Activated CD8-positive, alpha-beta memory T cell treated with anti-CD3 and anti-CD28 coated beads for 1 hour (primary cell): ENCODE data around the gene SLC27A3.
"Not testable (repeated sequence)": the region's sequence is repeated elsewhere in the genome, so short reads cannot be mapped to it uniquely, and the experiment has no call there.

Experiments used
- DNase-seq, 2 donors: peaks; one replicate each; pipeline ENCODE4 v3.0.0-alpha.2; 2020; ENCODE audit warnings: low read depth in 1 of 2; ENCODE audit errors: extremely low read depth in 1 of 2

SLC27A3 gene

DNA sequence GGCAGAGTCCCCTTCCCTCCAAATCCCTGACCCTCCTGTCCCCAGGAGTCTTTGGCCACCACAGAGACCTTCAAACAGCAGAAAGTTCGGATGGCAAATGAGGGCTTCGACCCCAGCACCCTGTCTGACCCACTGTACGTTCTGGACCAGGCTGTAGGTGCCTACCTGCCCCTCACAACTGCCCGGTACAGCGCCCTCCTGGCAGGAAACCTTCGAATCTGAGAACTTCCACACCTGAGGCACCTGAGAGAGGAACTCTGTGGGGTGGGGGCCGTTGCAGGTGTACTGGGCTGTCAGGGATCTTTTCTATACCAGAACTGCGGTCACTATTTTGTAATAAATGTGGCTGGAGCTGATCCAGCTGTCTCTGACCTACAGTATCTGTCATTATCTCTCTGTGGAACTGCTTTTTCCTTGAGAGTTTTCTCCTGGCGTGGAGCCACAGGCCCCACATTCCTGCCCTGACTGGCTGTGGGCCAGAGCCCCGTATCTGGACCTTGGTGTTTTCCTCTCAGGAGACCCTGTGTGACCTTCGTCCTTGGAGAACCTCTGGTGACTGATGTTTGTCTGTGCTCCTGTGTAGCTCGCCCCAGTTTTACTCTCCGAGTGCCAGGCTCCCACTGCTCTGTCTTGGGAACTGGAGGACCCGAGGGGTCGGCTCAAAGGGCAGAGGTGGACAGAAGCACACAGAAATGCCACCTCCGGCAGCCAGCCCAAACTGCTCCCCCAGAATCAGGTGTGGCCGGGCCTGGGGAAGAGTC, 4.8 kb downstream of the SLC27A3 start:
- DNase-seq, result no peak

DNA sequence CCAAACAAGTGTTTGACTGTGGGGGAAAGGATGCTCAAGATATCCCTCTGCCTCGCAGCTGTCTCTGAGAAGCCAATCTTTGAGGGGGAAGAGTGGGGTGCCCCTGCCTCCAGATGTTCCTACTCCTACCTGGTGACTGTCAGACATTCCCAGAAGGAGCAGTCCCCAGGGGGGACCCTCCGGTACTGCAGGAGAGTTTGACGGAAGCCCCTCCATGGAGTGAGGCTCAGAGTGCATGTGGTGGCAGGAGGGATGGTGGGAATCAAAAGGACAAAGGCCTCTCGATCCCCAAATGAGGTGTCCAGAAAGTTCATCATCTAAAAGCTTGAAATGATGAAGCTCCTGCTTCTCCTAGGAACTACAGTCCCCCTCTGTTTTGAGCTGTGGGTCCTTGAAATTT, 5.3 kb downstream of the SLC27A3 start:
- DNase-seq, result no peak

DNA sequence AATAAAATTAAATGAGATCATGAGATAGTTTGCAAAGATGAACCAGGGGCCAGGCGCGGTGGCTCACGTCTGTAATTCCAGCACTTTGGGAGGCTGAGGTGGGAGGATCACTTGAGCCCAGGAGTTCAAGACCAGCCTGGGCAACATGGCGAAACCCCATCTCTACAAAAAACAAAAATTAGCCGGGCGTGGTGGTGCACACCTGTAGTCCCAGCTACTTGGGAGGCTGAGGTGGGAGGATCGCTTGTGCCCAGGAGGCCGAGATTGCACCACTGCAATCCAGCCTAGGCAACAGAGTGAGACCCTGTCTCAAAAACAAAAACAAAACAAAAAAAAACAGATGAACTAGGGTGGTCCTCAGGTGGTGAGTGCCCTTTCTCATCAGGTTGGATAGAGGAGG, 7.4 kb downstream of the SLC27A3 start:
- not testable (repeated sequence) for DNase-seq

DNA sequence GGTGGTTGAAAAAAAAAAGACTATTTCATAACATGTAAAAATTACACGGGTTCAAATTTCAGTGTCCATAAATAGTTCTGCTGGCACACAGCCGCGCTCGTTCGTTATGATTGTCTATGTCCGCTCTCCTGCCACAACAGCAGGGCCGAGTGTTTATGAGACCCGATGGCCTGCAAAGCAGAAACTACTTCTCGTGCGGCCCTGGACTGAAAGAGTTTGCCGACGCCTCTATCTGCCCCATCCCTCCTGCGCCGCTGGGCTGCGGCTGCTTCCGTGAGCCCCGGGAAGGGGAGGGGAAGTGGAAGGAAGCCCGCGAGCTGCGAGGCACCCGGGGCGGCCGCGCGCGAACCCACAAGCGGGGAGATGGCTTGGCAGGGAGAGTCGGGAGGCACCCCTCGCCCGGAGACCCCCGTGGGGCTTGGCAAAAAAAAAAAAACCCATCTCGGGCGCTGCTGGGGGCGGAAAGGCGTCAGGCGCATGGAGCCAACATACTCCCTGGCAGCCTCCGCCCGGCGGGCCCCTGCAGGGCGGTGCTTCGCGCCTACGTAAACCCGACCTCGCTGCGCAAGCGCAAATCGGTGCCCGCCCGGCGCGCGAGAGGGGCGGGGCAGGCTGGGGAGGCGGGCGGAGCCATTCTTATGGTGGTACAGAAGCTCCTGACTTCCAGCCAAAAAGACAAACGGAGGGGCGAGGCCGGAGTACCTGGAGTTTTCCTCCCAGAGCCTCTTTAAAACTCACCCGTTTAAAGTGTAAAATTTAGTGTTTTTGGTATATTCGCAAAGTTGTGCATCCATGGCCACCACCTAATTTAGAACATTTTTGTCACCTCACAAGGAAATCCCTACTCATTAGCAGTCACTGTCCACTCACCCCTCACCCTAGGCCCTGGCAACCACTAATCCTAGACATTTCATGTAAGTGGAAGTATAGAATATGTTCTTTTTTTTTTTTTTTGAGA, 8.3 kb downstream of the SLC27A3 start:
- DNase-seq, result peak; percentile 60 to 87

DNA sequence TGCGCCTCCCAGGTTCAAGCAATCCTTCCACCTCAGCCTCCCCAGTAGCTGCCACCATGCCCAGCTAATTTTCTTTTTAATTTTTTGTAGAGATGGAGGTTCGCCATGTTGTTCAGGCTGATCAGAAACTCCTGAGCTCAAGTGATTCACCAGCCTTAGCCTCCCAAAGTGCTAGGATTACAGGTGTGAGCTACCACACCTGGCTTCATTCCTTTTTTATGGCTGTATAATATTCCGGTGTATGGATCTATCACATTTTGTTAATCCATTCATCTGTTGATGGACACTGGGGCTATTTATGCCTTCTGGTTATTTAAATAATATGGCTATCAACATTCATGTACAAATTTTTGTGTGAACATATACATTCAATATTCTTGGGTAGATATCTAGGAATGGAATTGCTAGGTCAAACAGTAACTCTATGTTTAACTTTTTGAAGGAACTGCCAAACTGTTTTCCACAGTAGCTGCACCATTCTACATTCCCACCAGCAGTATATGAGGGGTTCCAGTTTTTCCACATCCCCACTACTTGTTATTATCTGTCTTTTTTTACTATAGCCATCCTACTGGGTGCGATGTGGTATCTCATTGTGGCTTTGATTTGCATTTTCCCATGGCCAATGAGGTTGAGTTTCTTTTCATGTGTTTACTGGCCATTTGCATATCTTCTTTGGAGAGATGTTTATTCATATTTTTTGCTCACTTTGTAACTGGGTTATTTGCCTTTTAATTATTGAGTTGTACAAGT, 11.0 kb downstream of the SLC27A3 start:
- no peak for DNase-seq

DNA sequence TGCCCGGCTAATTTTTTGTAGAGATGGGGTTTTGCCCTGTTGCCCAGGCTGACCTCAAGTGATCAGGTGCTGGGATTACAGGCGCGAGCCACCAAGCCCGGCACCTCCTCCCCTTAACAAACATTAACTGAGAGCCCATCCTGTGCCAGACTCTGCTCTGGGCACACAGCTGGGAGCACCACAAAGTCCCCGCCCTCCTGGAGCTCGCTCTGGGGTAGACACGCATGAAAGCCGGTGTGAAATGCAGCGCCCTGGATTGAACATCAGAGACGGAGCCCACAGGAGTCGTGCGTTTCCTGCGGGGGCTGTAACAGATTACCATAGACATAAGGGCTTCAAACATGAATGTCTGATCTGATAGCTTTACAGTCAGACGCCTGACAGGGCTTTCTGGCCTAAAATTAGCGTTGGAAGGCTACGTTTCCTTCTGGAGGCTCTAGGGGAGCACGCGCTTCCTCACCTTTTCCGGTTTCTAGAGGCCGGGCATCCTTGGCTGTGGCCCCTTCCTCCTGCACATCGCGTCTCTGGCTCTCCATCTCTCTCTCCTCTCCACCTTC, 14.3 kb downstream of the SLC27A3 start:
- no peak for DNase-seq

DNA sequence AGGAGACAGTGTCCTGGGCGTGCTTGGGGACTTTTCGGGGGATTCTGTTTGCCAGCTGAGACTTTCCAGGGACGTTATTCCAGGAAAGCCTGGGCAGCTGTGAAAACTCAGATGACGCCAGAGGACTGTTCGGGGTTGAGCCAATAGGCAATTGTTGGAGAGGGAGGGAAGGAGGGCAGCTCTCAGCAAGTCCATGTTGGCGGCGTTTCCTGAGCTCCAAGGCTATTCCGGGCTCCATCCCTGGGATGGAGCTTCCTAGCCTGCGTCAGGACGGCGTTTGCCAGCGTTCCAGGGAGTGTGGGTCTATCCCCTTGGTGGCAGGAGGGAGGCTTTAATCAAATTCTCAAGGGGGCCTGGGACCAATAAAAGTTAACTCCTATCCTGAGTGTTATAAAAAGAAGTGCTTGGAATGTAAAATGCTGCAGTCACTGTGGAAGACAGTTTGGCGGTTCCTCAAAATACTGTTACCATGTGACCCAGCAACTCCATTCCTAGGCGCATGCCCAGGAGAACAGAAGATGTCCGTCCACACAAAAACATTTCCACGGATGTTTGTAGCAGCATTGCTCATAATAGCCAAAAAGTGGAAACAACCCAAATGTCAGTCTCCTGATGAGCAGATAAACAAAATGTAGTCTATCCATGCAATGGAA, 15.2 kb downstream of the SLC27A3 start:
- DNase-seq, result no peak

DNA sequence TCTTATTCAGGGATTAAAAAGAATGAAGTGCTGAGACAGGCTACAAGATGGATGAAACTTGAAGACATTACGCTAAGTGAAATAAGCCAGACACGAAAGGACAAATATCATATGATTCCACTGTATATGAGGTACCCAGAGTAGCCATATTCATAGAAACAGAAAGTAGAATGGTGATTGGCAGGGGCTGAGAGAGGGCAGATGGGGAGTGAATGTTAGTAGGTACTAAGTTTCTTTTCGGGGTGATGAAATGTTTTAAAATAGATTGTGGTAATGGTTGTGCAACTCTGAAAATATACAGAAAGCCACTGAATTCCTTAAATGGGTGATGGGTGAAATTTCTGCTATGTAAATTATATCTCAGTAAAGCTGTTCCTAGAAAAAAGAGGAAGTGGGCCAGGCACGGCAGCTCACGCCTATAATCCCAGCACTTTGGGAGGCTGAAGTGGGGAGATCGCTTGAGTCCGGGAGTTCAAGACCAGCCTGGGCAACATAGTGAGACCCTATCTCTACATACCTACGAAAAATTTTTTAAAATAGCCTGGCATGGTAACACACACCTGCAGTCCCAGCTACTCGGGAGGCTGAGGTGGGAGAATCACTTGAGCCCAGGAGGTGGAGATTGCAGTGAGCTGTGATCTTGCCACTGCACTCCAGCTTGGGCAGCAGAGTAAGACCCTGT, 15.9 kb downstream of the SLC27A3 start:
- DNase-seq, result no peak

DNA sequence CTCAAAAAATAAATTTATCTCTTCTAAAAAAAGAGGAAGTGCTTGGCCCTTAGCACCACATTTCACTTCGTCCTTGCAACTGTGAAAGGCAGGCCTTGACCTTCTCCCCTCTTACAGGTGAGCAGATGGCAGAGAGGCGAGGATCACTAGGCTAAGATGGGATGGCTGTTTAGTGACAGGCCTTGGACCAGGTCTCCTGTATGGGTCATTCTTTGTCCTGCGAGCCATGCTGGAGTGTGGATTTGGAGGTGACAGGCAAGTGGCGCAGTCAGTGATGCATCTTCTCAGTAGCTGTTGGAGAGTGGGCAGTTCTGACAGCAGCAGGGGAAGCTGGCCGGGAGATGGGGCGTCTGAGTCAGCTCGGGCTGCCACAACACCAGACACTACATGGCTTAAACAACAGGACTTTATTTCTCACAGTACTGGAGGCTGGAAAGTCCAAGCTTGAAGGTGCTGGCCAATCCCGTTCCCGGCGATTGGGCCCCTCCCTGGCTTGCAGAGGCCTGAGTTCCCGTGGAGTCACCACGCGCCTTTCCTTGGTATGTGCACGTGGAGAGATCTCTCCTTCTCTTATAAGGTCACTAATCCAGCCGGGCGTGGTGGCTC, 16.5 kb downstream of the SLC27A3 start:
- no peak for DNase-seq

DNA sequence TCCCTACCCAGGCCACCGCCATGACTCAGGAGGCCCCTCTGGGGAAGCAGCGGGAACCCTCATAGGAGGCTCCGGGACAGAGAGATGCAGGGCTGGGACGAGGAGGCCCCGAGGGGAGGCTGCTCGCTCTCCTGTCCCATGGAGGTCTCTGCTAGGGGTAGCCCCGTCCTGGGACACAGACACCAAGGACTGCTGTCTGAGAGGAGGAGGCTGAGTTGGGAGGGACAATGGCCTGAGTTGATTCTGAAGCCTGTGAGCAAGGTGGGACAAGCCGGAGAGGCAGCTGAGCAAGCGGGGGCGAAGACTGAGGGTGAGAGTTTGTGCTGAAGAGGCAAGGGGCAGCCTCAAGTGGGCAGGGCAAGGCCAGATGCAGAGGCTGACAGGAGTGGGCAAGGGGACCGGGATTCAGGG, 17.4 kb downstream of the SLC27A3 start:
- DNase-seq, result no peak

DNA sequence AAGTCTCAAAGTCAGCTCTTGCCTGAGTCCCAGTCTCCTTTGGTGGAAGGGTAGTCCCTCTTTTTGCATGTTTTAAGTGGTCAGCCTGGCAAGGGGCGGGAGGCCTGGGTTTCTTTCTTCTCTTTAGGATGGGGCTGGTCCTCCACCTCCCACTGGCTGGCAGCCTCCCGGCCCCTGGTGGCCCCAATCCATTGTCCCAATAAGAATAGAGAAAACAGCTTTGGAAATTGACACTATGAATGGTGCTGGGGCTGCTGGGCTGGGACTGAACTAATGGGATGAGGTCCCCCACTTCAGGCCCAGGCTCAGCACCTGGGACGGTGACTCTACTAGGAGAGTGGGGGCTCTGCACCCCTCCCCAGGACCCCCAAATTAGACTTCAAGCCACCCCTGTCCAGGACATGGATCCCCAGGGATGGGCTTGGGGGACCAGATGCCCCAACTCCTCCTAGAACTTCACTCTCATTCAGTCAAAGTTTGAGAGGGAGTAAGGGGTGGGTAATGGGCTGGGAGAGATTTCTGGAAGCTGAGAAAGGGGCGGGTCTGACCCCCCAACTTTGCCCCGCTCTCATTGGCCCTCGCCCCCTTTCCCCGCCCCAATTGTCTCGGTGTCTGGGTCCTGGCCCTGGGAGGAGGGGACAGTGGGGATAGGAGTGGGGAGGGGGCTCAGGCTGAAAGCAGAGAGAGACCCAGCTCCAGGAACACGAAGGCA, 18.2 kb downstream of the SLC27A3 start:
- DNase-seq, result no peak

DNA sequence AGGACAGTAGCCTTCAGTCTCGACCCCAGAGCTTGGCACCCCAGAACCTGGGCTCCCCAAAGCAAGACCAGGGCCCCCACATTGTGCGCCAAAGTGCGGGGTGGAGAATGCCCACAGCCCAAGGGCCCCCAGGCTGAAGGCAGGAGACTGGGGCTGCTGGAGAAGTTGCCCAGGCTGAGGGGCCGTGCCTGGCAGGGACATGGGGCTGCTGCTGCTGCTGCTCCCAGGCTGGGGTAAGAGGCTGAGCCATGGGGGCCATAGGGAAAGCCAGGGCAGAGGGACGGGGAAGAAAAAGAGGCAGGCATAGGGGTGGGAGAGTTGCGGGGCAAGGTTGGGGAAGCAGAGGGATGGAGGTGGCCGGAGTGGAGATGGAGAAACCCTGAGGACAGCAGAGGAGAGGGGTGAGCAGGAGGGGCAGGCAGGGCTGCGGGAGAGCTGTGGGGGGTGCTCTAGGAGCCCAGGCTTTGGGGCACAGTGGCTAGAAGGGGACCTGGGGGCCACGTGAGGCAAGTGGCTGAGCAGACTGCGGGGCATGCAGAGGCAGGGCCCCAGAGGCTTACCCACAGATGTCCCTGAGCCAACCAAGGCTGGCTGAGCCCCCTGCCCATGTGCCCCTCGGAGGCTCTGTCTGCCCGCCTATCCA, 18.9 kb downstream of the SLC27A3 start:
- DNase-seq, result no peak

DNA sequence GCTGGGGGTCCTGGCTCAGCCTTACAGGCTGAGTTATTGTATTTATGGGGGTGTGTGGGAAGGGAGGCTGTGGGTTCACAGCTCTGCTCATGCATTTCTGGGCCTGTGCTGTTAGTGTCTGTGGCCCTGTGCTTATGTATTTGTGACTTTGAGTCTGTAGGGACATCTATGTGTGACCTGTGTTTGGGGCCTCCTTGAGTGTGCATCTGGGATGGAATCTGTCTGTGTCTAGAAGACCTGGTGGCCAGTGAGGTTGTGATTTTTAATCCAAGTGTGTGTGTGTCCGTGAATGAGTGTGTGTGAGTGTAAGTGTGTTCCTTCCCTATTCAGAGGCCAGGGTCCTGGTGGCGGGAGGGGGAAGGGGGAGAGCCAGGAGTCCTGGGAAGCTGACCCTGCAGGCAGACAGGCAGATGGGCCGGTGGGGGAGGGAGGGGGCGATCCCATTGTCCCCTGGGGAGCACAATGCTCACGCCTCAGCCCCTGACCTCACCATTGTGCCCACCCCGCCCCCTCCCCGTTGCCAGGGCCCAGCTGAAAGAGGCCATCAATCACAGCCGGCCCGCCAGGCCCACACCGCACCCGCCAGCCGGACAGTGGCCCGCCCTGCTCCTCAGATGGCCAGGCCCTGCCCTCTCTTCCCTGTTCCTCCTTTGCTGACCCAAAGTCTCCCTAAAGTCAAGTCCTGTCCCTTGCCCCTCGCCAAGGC, 19.6 kb downstream of the SLC27A3 start:
- DNase-seq, result no peak

DNA sequence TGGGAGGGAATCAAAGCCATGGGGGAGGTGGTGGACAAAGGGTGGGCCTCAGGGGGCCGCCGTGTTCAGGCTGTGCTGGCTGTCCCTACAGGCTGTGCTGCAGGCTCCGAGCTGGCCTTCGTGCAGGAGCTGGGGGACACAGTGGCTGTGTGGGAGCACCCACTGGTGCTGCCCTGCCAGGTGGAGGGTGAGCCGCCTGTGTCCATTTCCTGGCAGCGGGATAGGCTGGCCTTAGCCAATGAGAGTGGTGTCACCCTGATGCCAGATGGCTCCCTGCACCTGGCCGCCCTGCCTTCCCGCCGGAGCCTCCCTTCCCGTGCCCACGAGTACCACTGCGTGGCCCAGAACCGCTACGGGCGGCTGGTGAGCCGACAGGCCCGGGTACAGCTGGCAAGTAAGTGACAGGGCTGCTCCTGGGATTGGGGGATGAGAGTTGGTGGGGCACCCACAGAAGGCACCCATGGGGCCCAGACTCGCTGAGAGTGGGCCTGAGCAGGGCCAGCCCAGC, 20.2 kb downstream of the SLC27A3 start:
- DNase-seq, result no peak

DNA sequence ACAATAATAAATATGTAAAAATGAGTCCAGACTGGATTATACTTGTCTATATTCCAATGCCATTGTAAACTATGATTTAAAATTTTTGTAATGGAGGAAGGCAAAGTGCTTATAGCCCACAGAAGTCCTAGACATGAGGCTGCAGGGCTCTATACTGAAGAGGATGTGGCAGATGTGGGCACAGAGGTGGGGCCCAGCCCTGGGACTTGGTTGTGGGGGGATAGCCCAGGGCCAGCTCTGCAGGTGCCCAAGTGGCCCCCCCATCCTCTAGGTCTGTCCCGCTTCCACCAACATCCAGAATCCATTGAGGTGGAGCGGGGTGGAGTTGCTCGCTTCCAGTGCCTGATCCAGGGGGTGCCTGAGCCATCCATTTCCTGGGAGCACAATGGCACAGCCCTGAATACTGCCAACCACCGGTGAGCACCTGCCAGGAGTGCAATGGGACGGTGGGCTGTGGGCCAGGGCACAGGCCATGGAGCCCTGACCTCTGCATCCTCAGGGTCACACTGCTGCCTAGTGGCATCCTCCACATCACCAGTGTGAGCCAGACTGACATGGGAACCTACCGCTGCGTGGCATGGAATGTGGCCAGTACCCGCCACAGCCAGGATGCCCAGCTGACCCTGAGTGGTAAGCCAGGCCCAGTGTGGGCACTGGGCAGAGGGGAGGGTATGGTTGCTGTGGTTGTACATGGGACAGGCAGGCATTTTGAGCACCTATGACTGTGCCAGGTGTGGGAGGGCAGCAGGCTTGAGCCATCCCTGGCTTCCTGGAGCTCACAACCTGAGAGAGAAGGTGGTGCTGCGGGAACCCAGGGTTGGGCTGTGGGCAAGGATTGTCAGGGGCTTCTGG, 21.0 kb downstream of the SLC27A3 start:
- no peak for DNase-seq

DNA sequence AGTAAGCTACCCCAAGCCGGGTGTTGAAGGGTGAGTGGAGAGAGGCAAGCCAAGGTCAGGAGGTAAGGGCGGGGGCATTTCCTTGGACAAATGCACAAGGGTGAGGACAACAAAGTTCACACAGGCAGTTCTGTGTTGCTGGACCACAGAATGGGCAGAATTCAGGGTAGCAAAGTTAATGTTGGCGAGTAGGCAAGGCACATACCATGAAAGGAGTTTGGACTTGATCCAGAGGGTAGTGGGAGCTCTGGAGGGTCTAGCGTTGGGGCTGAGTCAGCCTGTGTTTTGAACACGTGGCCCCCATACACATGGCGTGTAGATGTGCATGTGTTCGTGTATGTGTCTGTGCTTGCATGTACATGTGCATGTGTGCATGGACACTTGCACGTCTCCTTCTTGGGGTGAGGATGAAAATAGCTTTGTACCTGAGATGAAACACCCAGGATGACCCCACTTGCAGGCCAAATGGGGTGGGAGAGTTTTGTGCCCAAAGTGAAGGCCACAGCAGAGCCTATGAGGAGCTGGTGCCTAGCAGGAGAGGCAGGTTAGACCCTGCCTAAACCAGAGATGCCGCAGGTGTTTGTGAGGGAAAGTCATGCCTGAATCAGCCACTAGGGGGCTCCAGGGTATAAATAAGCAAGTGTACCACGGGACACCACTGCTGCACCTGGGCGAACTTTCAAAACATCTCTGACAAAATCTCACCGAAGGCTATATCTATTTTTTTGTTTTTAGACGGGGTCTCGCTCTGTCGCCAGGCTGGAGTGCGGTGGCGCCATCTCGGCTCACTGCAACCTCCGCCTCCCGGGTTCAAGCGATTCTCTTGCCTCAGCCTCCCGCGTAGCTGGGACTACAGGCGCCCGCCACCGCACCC, 21.8 kb downstream of the SLC27A3 start:
- peak; percentile 68 to 71 for DNase-seq
